CD8-positive, alpha-beta memory T cell (primary cell): ENCODE results near the gene OSBPL7. TPM values are rescaled to one million over a fixed set of nuclear protein-coding genes. Genes with fewer than 3 reads are reported as not detected.

ENCODE experiments used
- CTCF ChIA-PET: fragments of 350-600 bp; sonication (Branson Sonifier 250); formaldehyde crosslinking; loops from one replicate; lab custom pipeline; 2021; ENCODE audit warnings: antibody characterized with exemption; lab: Charles Lee
- POLR2A ChIA-PET: fragments of 350-600 bp; sonication (Branson Sonifier 250); formaldehyde crosslinking; loops from one replicate; lab custom pipeline; 2021; ENCODE audit warnings: antibody characterized with exemption; lab: Charles Lee
- DNase-seq, 5 donors: peaks; one replicate each; pipeline versions ENCODE4 v3.0.0 to v3.0.0-alpha.2; 2020 to 2022; ENCODE audit warnings: mixed read lengths in 1 of 5
- H3K27ac ChIP-seq: one replicate; pipeline ENCODE4 v1.7.0; 2013; ENCODE audit warnings: low read depth, mild to moderate bottlenecking, low read length, moderate library complexity
- H3K27me3 ChIP-seq: 2 replicates; pipeline ENCODE4 v1.7.0; 2013; ENCODE audit warnings: low read length, mild to moderate bottlenecking; ENCODE audit not compliant: insufficient read depth, poor library complexity, severe bottlenecking
- H3K36me3 ChIP-seq: 2 replicates; pipeline ENCODE4 v1.7.0; 2013; ENCODE audit warnings: mild to moderate bottlenecking, low read length, moderate library complexity; ENCODE audit not compliant: insufficient read depth
- H3K4me1 ChIP-seq: 2 replicates; pipeline ENCODE4 v1.7.0; 2013; ENCODE audit warnings: mild to moderate bottlenecking, low read length, moderate library complexity; ENCODE audit not compliant: insufficient read depth
- H3K4me3 ChIP-seq: 2 replicates; pipeline ENCODE4 v1.7.0; 2013; ENCODE audit warnings: mild to moderate bottlenecking, low read length
- H3K9me3 ChIP-seq: 2 replicates; pipeline ENCODE4 v1.7.0; 2013; ENCODE audit warnings: mild to moderate bottlenecking, low read length
- H3K27ac Mint-ChIP-seq, 8 donors: one replicate each; pipeline ENCODE4 v1.8.0; 2020 to 2021; ENCODE audit warnings: mixed read lengths in 8 of 8, mild to moderate bottlenecking in 6 of 8, inconsistent platforms in 3 of 8, moderate library complexity in 3 of 8
- H3K27me3 Mint-ChIP-seq, 2 donors: one replicate each; pipeline ENCODE4 v1.8.0; 2020 to 2021; ENCODE audit warnings: mixed read lengths in 2 of 2, mild to moderate bottlenecking in 1 of 2, moderate library complexity in 1 of 2
- H3K36me3 Mint-ChIP-seq, 3 donors: one replicate each; pipeline ENCODE4 v1.8.0; 2020 to 2021; ENCODE audit warnings: mixed read lengths in 3 of 3, inconsistent platforms in 1 of 3, mild to moderate bottlenecking in 1 of 3
- H3K4me1 Mint-ChIP-seq, 3 donors: one replicate each; pipeline ENCODE4 v1.8.0; 2020 to 2021; ENCODE audit warnings: mixed read lengths in 3 of 3, inconsistent platforms in 1 of 3, mild to moderate bottlenecking in 1 of 3
- H3K4me3 Mint-ChIP-seq, 7 donors: one replicate each; pipeline ENCODE4 v1.8.0; 2020 to 2021; ENCODE audit warnings: mixed read lengths in 7 of 7, mild to moderate bottlenecking in 6 of 7, moderate library complexity in 4 of 7, inconsistent platforms in 2 of 7
- H3K9me3 Mint-ChIP-seq, 5 donors: one replicate each; pipeline ENCODE4 v1.8.0; 2020 to 2022; ENCODE audit warnings: mixed read lengths in 5 of 5, mild to moderate bottlenecking in 3 of 5, moderate library complexity in 2 of 5, inconsistent platforms in 1 of 5
- polyA plus RNA-seq: library from polyadenylated mRNA; unstranded; fragments of 300-500 nt; fragmentation: Illumina TruSeq; gene quantifications from one replicate; pipeline ENCODE4 v1.2.3, GENCODE V29; 2021
- total RNA-seq, 2 experiments: library from RNA; stranded (reverse); gene quantifications; one replicate each; pipeline ENCODE4 v1.2.3, GENCODE V29; 2021

OSBPL7 gene
- total and polyA plus RNA-seq, 3 experiments from 2014 or later = 11.0 to 17.5 (median 16.9) TPM

DNA sequence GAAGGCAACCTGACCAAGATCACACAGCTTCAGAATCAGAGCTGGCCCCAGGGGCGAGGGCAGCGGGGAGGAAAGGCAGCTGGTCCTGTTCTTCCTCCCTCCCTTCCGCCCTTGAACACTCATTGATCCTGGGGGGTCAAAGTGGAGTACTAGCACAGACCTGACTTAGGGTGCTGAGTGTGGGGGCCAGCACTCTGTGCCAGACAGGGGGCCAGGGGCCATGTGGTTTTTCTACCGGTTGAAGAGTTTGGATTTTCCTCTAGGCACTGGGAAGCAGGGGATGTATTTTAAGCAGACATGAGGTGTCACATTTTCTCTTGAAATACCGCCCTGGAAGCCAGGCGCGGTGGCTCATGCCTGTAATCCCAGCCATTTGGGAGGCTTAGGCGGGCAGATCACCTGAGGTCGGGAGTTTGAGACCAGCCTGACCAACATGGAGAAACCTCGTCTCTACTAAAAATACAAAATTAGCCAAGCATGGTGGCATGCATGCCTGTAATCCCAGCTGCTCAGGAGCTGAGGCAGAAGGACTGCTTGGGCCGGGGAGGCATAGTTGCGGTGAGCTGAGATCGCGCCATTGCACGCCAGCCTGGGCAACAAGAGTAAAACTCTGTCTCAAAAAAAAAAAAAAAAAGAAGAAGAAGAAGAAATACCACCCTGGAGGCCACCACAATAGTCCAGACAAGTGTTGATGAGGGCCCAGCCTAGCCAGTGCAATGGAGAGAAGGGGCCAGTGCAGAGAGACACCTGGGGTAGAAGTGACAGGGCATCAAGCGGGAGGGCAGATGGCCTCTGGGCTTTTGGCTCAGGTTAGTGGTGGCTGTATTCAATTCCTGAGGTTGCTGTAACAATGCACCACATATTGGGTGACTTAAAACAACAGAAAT lies 15.3 kb downstream of the OSBPL7 start:
- Histone ChIP-seq H3K27me3 (no peaks in the 10 kb centered on the region), H3K9me3 (no peaks in the 10 kb centered on the region), H3K4me1 (no peaks in the 10 kb centered on the region), H3K4me3 (no peak overlapping the region), H3K36me3 (peaks cover 7% of the 10 kb centered on the region), H3K27ac (no peak overlapping the region)
- H3K4me3 Mint-ChIP-seq = no peak overlapping the region
- peaks cover 14 to 18% (median 14%) of the 10 kb centered on the region in 3 donors for H3K4me1 Mint-ChIP-seq
- H3K36me3 Mint-ChIP-seq = peaks cover 5 to 54% (median 19%) of the 10 kb centered on the region in 3 donors
- ChIA-PET POLR2A (interaction anchor here (0.6 kb wide), 2 partner anchors 17 to 90 kb away, joined by 3 to 4 read pairs; partner anchors contain the start of gene SP2), CTCF (no interaction called here)
- no peak for DNase-seq
- H3K27me3 Mint-ChIP-seq = peaks cover 0 to 1% of the 10 kb centered on the region in 2 donors
- no peaks in the 10 kb centered on the region for H3K9me3 Mint-ChIP-seq
- H3K27ac Mint-ChIP-seq = peak overlapping the region in 2 of 8 donors; percentile 29 to 75

GRCh38 chr17:47804461-47804860 lies 17.1 kb downstream of the OSBPL7 start:
- H3K4me3 ChIP-seq = no peak overlapping the region
- POLR2A ChIA-PET = interaction anchor here (0.7 kb wide), 1 partner anchor 111 kb away, joined by 4 read pairs; no protein-coding TSS in a partner anchor
- CTCF ChIA-PET = no interaction called here
- no peak overlapping the region for H3K27ac Mint-ChIP-seq
- no peaks in the 10 kb centered on the region for H3K27me3 ChIP-seq
- H3K9me3 Mint-ChIP-seq = no peaks in the 10 kb centered on the region
- H3K36me3 Mint-ChIP-seq = peaks cover 0 to 36% (median 11%) of the 10 kb centered on the region in 3 donors
- no peaks in the 10 kb centered on the region for H3K4me1 ChIP-seq
- H3K4me1 Mint-ChIP-seq = peaks cover 0 to 3% (median 1%) of the 10 kb centered on the region in 3 donors
- H3K27me3 Mint-ChIP-seq = no peaks in the 10 kb centered on the region
- no peaks in the 10 kb centered on the region for H3K9me3 ChIP-seq
- no peak for DNase-seq
- no peak overlapping the region for H3K4me3 Mint-ChIP-seq
- no peak overlapping the region for H3K27ac ChIP-seq
- peaks cover 5% of the 10 kb centered on the region for H3K36me3 ChIP-seq

DNA sequence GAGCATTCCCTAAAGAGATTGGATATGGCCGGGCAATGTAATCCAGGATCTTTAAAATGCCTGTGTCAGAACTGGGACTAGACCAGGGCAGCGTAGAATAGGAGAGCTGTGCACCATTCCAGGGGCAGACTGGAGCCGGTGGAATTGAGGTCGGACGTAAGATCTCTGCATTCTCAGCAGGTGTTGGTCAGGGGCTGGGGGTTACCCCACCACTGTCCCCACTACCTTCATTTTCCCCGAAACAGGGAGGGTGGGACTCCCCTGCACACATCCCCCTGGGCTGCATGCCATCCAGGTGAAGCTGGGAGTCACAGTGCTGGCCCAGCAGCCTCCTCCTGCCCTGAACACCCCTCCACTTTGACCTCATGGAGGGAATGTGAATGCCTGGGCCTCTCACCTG lies 17.8 kb downstream of the OSBPL7 start:
- H3K4me1 ChIP-seq = no peaks in the 10 kb centered on the region
- Mint-ChIP-seq H3K4me1 (peaks cover 0 to 3% (median 1%) of the 10 kb centered on the region in 3 donors), H3K27me3 (no peaks in the 10 kb centered on the region), H3K36me3 (peaks cover 0 to 29% (median 11%) of the 10 kb centered on the region in 3 donors), H3K4me3 (no peak overlapping the region), H3K27ac (peak overlapping the region in 1 of 8 donors; percentile 31), H3K9me3 (no peaks in the 10 kb centered on the region)
- ChIA-PET CTCF (no interaction called here), POLR2A (no interaction called here)
- no peaks in the 10 kb centered on the region for H3K36me3 ChIP-seq
- no peak for DNase-seq
- H3K9me3 ChIP-seq = no peaks in the 10 kb centered on the region
- H3K27ac ChIP-seq = no peak overlapping the region
- no peak overlapping the region for H3K4me3 ChIP-seq
- no peaks in the 10 kb centered on the region for H3K27me3 ChIP-seq

- Mint-ChIP-seq H3K9me3 (no peaks in the 10 kb centered on the region), H3K27ac (no peak overlapping the region), H3K36me3 (peaks cover 0 to 24% (median 6%) of the 10 kb centered on the region in 3 donors), H3K4me1 (peaks cover 0 to 3% (median 1%) of the 10 kb centered on the region in 3 donors), H3K4me3 (no peak overlapping the region), H3K27me3 (peaks cover 0 to under 1% of the 10 kb centered on the region in 2 donors)
- Histone ChIP-seq H3K4me3 (no peak overlapping the region), H3K9me3 (no peaks in the 10 kb centered on the region), H3K36me3 (no peaks in the 10 kb centered on the region), H3K27me3 (no peaks in the 10 kb centered on the region), H3K27ac (no peak overlapping the region), H3K4me1 (no peaks in the 10 kb centered on the region)
- DNase-seq = no peak
- POLR2A ChIA-PET = no interaction called here
- CTCF ChIA-PET = interaction anchor here (1.2 kb wide), 1 partner anchor 28 kb away, joined by 3 read pairs; no protein-coding TSS in a partner anchor
These were observed 18.4 kb downstream of the OSBPL7 start for GRCh38 chr17:47803201-47803600.

GRCh38 chr17:47802341-47803022 lies 19.1 kb downstream of the OSBPL7 start:
- peaks cover 0 to 7% of the 10 kb centered on the region in 2 donors for H3K27me3 Mint-ChIP-seq
- H3K36me3 Mint-ChIP-seq = peaks cover 0 to 16% (median 5%) of the 10 kb centered on the region in 3 donors
- Histone ChIP-seq H3K9me3 (no peaks in the 10 kb centered on the region), H3K4me3 (no peak overlapping the region), H3K36me3 (no peaks in the 10 kb centered on the region), H3K4me1 (no peaks in the 10 kb centered on the region), H3K27ac (no peak overlapping the region), H3K27me3 (no peaks in the 10 kb centered on the region)
- H3K4me1 Mint-ChIP-seq = peaks cover 0 to 3% (median 1%) of the 10 kb centered on the region in 3 donors
- peak; percentile 35 to 73 (median 46) for DNase-seq
- peak overlapping the region in 1 of 8 donors; percentile 58 for H3K27ac Mint-ChIP-seq
- no peak overlapping the region for H3K4me3 Mint-ChIP-seq
- H3K9me3 Mint-ChIP-seq = no peaks in the 10 kb centered on the region
- CTCF ChIA-PET = interaction anchor here (0.8 to 2.2 kb wide), 7 partner anchors 11 to 168 kb away, joined by 3 to 9 read pairs (median 3); no protein-coding TSS in a partner anchor
- POLR2A ChIA-PET = no interaction called here

DNA sequence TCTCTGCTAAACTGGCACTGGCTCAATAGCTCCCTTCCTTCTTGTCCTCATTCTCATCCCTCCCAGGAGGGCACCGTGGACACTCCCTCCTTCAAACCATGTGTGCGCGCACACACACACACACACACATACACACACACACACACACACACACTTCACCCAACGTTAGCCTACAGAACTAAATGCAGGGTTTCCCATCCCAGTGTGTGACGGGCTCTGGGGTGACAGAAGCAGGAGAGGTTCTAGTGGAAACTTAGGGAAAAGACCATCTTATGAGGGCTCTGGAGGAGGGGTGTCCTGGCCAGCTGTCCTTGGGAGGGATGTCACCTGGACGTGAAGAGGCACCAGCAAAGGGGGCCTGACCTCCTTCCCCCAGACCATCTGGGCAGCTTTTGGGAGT lies 19.7 kb downstream of the OSBPL7 start:
- peaks cover 0 to 3% (median 1%) of the 10 kb centered on the region in 3 donors for H3K4me1 Mint-ChIP-seq
- no peak overlapping the region for H3K4me3 Mint-ChIP-seq
- H3K4me3 ChIP-seq = no peak overlapping the region
- no peak for DNase-seq
- H3K27ac Mint-ChIP-seq = peak overlapping the region in 2 of 8 donors; percentile 38 to 84
- H3K9me3 Mint-ChIP-seq = no peaks in the 10 kb centered on the region
- no peak overlapping the region for H3K27ac ChIP-seq
- POLR2A ChIA-PET = no interaction called here
- no peaks in the 10 kb centered on the region for H3K9me3 ChIP-seq
- H3K4me1 ChIP-seq = no peaks in the 10 kb centered on the region
- H3K27me3 Mint-ChIP-seq = peaks cover 0 to 10% of the 10 kb centered on the region in 2 donors
- H3K36me3 Mint-ChIP-seq = peaks cover 0 to 11% (median under 1%) of the 10 kb centered on the region in 3 donors
- CTCF ChIA-PET = interaction anchor here (0.8 to 2.2 kb wide), 10 partner anchors 11 to 167 kb away, joined by 3 to 9 read pairs (median 3); no protein-coding TSS in a partner anchor
- H3K27me3 ChIP-seq = no peaks in the 10 kb centered on the region
- H3K36me3 ChIP-seq = no peaks in the 10 kb centered on the region

DNA sequence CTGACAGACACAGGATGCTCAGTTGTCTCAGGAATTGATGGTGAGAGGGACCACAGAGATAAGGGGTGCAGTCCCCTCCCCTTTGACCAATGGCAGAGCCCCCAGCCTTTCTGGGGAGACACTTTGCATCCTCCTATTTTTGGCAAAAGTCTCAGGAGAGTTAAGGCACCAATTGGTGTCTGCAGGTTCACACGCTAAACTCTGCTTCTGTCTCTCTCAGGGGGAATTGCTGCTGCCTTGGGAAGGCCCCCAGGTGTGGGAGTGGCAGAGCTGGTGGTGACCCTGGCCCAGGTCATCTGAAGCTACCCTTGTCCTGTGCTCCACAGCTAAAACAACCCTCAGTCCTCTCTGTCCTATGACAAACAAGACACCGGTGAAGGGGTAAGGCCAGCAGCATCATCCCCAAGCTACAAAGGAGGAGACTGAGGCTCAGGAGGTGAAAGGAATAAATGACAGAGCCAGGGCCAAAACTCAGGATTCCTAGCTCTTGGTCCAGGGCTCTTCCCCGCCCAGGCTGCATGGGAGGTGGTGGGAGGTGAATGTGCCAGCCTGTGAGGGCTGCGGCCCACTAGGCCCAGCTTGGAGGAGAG lies 20.3 kb downstream of the OSBPL7 start:
- Histone ChIP-seq H3K27me3 (no peaks in the 10 kb centered on the region), H3K27ac (no peak overlapping the region), H3K36me3 (no peaks in the 10 kb centered on the region), H3K4me3 (no peak overlapping the region), H3K4me1 (no peaks in the 10 kb centered on the region), H3K9me3 (no peaks in the 10 kb centered on the region)
- DNase-seq = no peak
- Mint-ChIP-seq H3K9me3 (no peaks in the 10 kb centered on the region), H3K36me3 (peaks cover 0 to 5% (median 0%) of the 10 kb centered on the region in 3 donors), H3K27me3 (peaks cover 0 to 10% of the 10 kb centered on the region in 2 donors), H3K27ac (no peak overlapping the region), H3K4me3 (no peak overlapping the region), H3K4me1 (peaks cover 0 to 3% (median 1%) of the 10 kb centered on the region in 3 donors)
- CTCF ChIA-PET = interaction anchor here (0.8 to 2.2 kb wide), 7 partner anchors 10 to 167 kb away, joined by 3 to 9 read pairs (median 3); no protein-coding TSS in a partner anchor
- POLR2A ChIA-PET = no interaction called here
